Mesenchymal stem cell (in vitro differentiated cells and primary cell): ENCODE data around the gene CCDC28A.

ENCODE experiments used
- DNase-seq: peaks from one replicate; pipeline ENCODE4 v3.0.0-alpha.2; 2013
- H2AFZ ChIP-seq: one replicate; pipeline ENCODE4 v1.6.1; 2013; ENCODE audit warnings: low read depth, mild to moderate bottlenecking, control low read depth, inconsistent platforms, low read length, moderate library complexity
- H2AK5ac ChIP-seq: 2 replicates; pipeline ENCODE4 v1.6.1; 2013; ENCODE audit warnings: low read length, moderate library complexity, mild to moderate bottlenecking, inconsistent platforms; ENCODE audit not compliant: severe bottlenecking
- H2BK120ac ChIP-seq: one replicate; pipeline ENCODE4 v1.6.1; 2013; ENCODE audit warnings: low read depth, mild to moderate bottlenecking, inconsistent platforms, low read length, moderate library complexity
- H2BK12ac ChIP-seq, 2 experiments: one replicate each; pipeline ENCODE4 v1.6.1; 2013; ENCODE audit warnings: inconsistent platforms in 2 of 2, low read length in 2 of 2, mild to moderate bottlenecking in 2 of 2, moderate library complexity in 2 of 2, control low read depth in 1 of 2
- H2BK15ac ChIP-seq: one replicate; pipeline ENCODE4 v1.6.1; 2013; ENCODE audit warnings: mild to moderate bottlenecking, low read depth, inconsistent platforms; ENCODE audit not compliant: poor library complexity, severe bottlenecking
- H2BK5ac ChIP-seq: 2 replicates; pipeline ENCODE4 v1.6.1; 2013; ENCODE audit warnings: low read depth, mild to moderate bottlenecking, low read length, control low read depth, inconsistent platforms; ENCODE audit not compliant: poor library complexity, severe bottlenecking
- H3K14ac ChIP-seq, 2 experiments: one replicate each; pipeline ENCODE4 v1.6.1; 2013; ENCODE audit warnings: inconsistent platforms in 2 of 2, low read length in 2 of 2, control low read depth in 1 of 2, mild to moderate bottlenecking in 1 of 2, moderate library complexity in 1 of 2
- H3K18ac ChIP-seq, 2 experiments: one replicate each; pipeline ENCODE4 v1.6.1; 2013; ENCODE audit warnings: inconsistent platforms in 2 of 2, low read length in 2 of 2, control low read depth in 1 of 2, low read depth in 1 of 2, mild to moderate bottlenecking in 1 of 2
- H3K23ac ChIP-seq, 2 experiments: one replicate each; pipeline ENCODE4 v1.6.1; 2013; ENCODE audit warnings: inconsistent platforms in 2 of 2, low read length in 2 of 2, mild to moderate bottlenecking in 2 of 2, moderate library complexity in 2 of 2, control low read depth in 1 of 2
- H3K27ac ChIP-seq: 2 replicates; pipeline ENCODE4 v1.5.1; 2013; ENCODE audit warnings: mild to moderate bottlenecking, moderate library complexity, low read length, control low read depth, inconsistent platforms; ENCODE audit not compliant: poor library complexity, severe bottlenecking
- H3K27me3 ChIP-seq, 2 experiments: 2 replicates each; pipeline versions ENCODE4 v1.6.1 to v1.7.0; 2013; ENCODE audit warnings: low read length in 2 of 2, mild to moderate bottlenecking in 2 of 2, moderate library complexity in 2 of 2, control low read depth in 1 of 2, inconsistent platforms in 1 of 2; ENCODE audit not compliant: control insufficient read depth in 1 of 2, insufficient read depth in 1 of 2
- H3K36me3 ChIP-seq, 2 experiments: 2 replicates each; pipeline versions ENCODE4 v1.6.1 to v1.7.0; 2013; ENCODE audit warnings: low read length in 2 of 2, control low read depth in 1 of 2, inconsistent platforms in 1 of 2, low read depth in 1 of 2, mild to moderate bottlenecking in 1 of 2; ENCODE audit not compliant: insufficient read depth in 2 of 2, control insufficient read depth in 1 of 2
- H3K4ac ChIP-seq, 2 experiments: one replicate each; pipeline ENCODE4 v1.6.1; 2013; ENCODE audit warnings: inconsistent platforms in 2 of 2, low read length in 2 of 2, mild to moderate bottlenecking in 2 of 2, moderate library complexity in 2 of 2, control low read depth in 1 of 2, low read depth in 1 of 2
- H3K4me1 ChIP-seq: 2 replicates; pipeline ENCODE4 v1.6.1; 2013; ENCODE audit warnings: low read depth, low read length, control low read depth; ENCODE audit not compliant: control insufficient read depth, insufficient read depth
- H3K4me2 ChIP-seq: 2 replicates; pipeline ENCODE4 v1.6.1; 2013; ENCODE audit warnings: low read length, mild to moderate bottlenecking, inconsistent platforms; ENCODE audit not compliant: poor library complexity, severe bottlenecking
- H3K4me3 ChIP-seq, 2 experiments: 2 replicates each; pipeline versions ENCODE4 v1.5.1 to v1.7.0; 2013; ENCODE audit warnings: low read length in 2 of 2, mild to moderate bottlenecking in 2 of 2, control low read depth in 1 of 2, low read depth in 1 of 2; ENCODE audit not compliant: insufficient read depth in 1 of 2
- H3K79me1 ChIP-seq: replicated peaks from 2 replicates; pipeline ENCODE4 v1.6.1; 2013; ENCODE audit warnings: mild to moderate bottlenecking, control low read depth, low read length, inconsistent platforms; ENCODE audit not compliant: poor library complexity, severe bottlenecking
- H3K9ac ChIP-seq: 2 replicates; pipeline ENCODE4 v1.7.0; 2013; ENCODE audit warnings: mild to moderate bottlenecking, low read length, moderate library complexity
- H3K9me3 ChIP-seq: 2 replicates; pipeline ENCODE4 v1.7.0; 2013; ENCODE audit warnings: mild to moderate bottlenecking, low read length; ENCODE audit not compliant: control insufficient read depth
- H4K8ac ChIP-seq: one replicate; pipeline ENCODE4 v1.6.1; 2013; ENCODE audit warnings: inconsistent platforms, mild to moderate bottlenecking, low read length, moderate library complexity
- H4K91ac ChIP-seq: one replicate; pipeline ENCODE4 v1.6.1; 2013; ENCODE audit warnings: mild to moderate bottlenecking, low read length, inconsistent platforms
- WGBS: methylation state at CpG from one replicate; pipeline ENCODE4 v1.1.7; 2013; ENCODE audit warnings: mixed read lengths; 5-methylcytosine and 5-hydroxymethylcytosine counted together

Gene CCDC28A

DNA sequence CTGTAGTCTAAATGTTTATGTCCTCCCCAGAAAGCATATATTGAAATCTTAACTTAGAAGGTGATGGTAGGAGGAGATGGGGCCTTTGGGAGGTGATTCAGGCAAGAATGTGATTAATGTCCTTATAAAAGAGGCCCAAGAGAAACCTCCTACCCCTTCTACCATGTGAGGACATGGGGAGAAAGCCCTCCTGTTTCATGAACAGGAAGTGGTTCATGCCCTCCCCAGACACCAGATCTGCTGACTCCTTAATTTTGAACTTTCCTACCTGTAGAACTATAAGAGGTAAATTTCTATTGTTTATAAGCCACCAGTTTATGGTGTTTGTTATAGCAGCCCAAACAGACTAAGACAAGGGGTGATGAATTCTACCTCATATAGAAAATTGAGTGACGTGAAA lies 13.6 kb downstream of the CCDC28A start:
- no CpG with 5 or more reads among the region's 1 CpG for WGBS
- Histone ChIP-seq H2AK5ac (no peak overlapping the region), H2AFZ (no peak overlapping the region), H4K8ac (no peak overlapping the region), H2BK12ac (no peak overlapping the region), H3K4ac (no peak overlapping the region), H3K9me3 (no peaks in the 10 kb centered on the region), H2BK5ac (no peak overlapping the region), H3K9ac (no peak overlapping the region), H4K91ac (no peak overlapping the region), H3K14ac (no peak overlapping the region), H3K27me3 (no peaks in the 10 kb centered on the region), H3K4me1 (no peaks in the 10 kb centered on the region), H3K4me2 (no peak overlapping the region), H3K18ac (no peak overlapping the region), H2BK120ac (no peak overlapping the region), H3K27ac (no peak overlapping the region), H3K4me3 (no peak overlapping the region), H3K79me1 (no peaks in the 10 kb centered on the region), H2BK15ac (no peak overlapping the region), H3K23ac (no peak overlapping the region), H3K36me3 (peaks cover 0 to 55% of the 10 kb centered on the region in 2 experiments)
- DNase-seq = no peak

DNA sequence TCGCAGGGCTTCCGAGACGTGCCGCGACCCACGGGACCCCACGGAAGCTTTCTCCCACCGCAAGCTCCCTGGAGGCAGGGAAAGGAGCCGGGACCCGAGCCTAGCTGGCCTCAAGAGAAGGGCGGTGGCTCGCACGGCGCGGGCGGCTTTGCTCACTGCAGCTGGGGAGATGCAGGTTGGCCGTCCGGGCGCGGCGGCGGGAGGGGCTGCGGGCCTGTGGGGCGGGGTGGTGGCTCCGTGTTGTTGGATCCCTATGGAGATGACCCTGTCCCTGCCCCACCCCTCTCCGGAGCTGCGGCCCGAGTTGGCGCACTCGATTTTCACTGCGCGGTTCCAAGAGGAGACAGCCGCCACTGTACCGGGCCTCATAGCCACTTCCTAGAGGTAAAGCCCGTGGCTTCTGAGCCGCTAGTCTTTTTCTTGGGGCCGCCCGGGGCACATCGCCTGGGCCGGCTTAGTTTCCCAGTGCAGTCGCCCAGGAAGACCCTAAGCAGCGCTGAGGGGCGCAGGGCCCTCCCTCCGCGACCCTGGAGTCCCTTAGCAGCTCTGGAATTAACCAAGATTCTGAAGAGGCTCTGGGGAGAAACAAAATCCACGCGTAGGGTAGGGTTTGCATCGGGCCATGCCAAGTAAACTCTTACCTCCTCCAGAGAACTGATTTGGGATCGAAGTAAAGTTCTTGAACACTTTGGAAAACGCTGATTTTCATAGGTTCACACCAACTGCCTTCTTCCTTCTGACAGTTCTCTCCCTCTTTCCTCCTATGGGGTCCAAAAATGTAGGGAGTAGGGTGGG lies 22.4 kb downstream of the CCDC28A start, which contains the start of gene ECT2L:
Gene ECT2L, plus strand, starts transcription at position 279 of the 795 bp plus-strand sequence. CDS start 17,188 bp downstream, outside the sequence.
- Histone ChIP-seq H2BK15ac (peak within 1 kb of the TSS; percentile 52), H3K79me1 (no peaks in the 10 kb centered on the region), H2AFZ (peak within 1 kb of the TSS; percentile 68), H2AK5ac (no peak within 1 kb of the TSS), H2BK120ac (peak within 1 kb of the TSS; percentile 19), H3K14ac (peak within 1 kb of the TSS in 1 of 2 experiments; percentile 90), H3K18ac (peak within 1 kb of the TSS; percentile 54 to 78), H4K91ac (peak within 1 kb of the TSS; percentile 5), H3K4me1 (peaks cover 3% of the 10 kb centered on the region), H2BK5ac (no peak within 1 kb of the TSS), H3K4ac (peak within 1 kb of the TSS in 1 of 2 experiments; percentile 82), H3K27me3 (peaks cover 0 to 8% of the 10 kb centered on the region in 2 experiments), H3K4me3 (peak within 1 kb of the TSS; percentile 2 to 69), H3K36me3 (peaks cover 2 to 9% of the 10 kb centered on the region in 2 experiments), H2BK12ac (no peak within 1 kb of the TSS), H3K23ac (no peak within 1 kb of the TSS), H3K4me2 (no peak within 1 kb of the TSS), H3K9ac (peak within 1 kb of the TSS; percentile 90), H3K27ac (no peak within 1 kb of the TSS), H3K9me3 (no peaks in the 10 kb centered on the region), H4K8ac (peak within 1 kb of the TSS; percentile 20)
- peak; percentile 53 for DNase-seq
- WGBS = 24% methylated on average over 40 of the region's 50 CpGs

DNA sequence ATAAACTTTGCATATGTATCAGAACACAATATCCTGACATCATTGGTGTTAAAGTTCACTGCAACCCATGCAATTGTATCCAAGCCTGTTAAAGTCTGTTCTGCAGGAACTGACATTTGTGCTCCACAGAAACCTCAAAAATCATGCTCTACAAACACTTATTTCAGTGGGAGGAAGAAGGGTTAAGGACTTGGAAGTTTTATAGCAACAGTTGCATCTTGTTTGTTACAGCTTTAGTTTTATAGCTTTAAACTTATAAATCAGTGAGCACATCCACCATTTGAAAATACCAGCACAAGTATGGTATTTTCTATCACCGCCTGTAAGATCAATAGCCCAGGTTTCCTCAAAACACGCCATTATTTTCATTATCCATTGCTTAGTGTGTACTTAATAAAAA lies 23.2 kb downstream of the CCDC28A start:
- H3K4me3 ChIP-seq = peak overlapping the region in 1 of 2 experiments; percentile 69
- H3K14ac ChIP-seq = no peak overlapping the region
- H3K23ac ChIP-seq = no peak overlapping the region

DNA sequence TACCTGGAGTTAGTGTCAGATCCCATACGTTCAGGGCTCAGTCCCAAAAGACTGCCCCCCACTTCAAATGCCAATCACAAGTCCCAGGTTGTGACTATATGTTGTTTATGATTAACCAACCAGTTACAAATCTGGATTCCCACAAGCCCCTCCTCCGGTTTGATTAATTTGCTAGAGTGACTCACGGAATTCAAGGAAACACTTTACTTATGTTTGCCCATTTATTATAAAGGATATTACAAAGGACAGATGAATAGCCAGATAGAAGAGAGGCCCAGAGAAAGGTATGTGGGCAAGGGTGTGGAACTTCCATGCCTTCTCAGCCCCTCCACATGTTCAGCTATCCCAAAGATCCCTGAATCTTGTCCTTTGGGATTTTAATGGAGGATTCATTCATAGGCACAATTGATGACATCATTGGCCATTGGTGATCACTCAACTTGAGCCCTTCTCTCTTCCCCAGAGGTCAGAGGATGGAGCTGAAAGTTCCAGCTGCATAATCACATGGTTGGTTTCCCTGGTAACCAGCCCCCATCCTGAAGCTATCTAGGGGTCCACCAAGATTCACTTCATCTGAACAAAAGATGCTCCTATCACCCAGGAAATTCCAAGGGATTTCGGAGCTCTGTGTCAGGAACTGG lies 24.4 kb downstream of the CCDC28A start:
- peaks cover 3% of the 10 kb centered on the region for H3K4me1 ChIP-seq
- no peak overlapping the region for H2AFZ ChIP-seq
- no peak overlapping the region for H2BK12ac ChIP-seq
- no peak overlapping the region for H3K27ac ChIP-seq
- H2BK120ac ChIP-seq = no peak overlapping the region
- no peak overlapping the region for H3K4ac ChIP-seq
- no peak overlapping the region for H3K9ac ChIP-seq
- H2AK5ac ChIP-seq = no peak overlapping the region
- peaks cover 0 to 2% of the 10 kb centered on the region in 2 experiments for H3K36me3 ChIP-seq
- H3K14ac ChIP-seq = no peak overlapping the region
- no peak overlapping the region for H4K8ac ChIP-seq
- no peaks in the 10 kb centered on the region for H3K79me1 ChIP-seq
- H3K23ac ChIP-seq = no peak overlapping the region
- H3K18ac ChIP-seq = no peak overlapping the region
- WGBS = no CpG with 5 or more reads among the region's 4 CpGs
- H2BK5ac ChIP-seq = no peak overlapping the region
- H3K27me3 ChIP-seq = peaks cover 0 to 8% of the 10 kb centered on the region in 2 experiments
- H3K4me2 ChIP-seq = no peak overlapping the region
- no peak overlapping the region for H3K4me3 ChIP-seq
- H4K91ac ChIP-seq = no peak overlapping the region
- DNase-seq = no peak
- H2BK15ac ChIP-seq = no peak overlapping the region
- H3K9me3 ChIP-seq = no peaks in the 10 kb centered on the region

More for the DNA sequence above, 23.2 kb downstream of the CCDC28A start:
- no peaks in the 10 kb centered on the region for H3K9me3 ChIP-seq
- DNase-seq = no peak
- H4K91ac ChIP-seq = no peak overlapping the region
- no peak overlapping the region for H2BK15ac ChIP-seq
- peaks cover 3% of the 10 kb centered on the region for H3K4me1 ChIP-seq
- no peak overlapping the region for H3K4me2 ChIP-seq
- no CpG with 5 or more reads among the region's 2 CpGs for WGBS
- H3K79me1 ChIP-seq = no peaks in the 10 kb centered on the region
- no peak overlapping the region for H4K8ac ChIP-seq
- H3K4ac ChIP-seq = no peak overlapping the region
- H3K27ac ChIP-seq = no peak overlapping the region
- H2BK5ac ChIP-seq = no peak overlapping the region
- no peak overlapping the region for H2BK120ac ChIP-seq
- no peak overlapping the region for H2AK5ac ChIP-seq
- H2AFZ ChIP-seq = no peak overlapping the region
- peaks cover 1 to 2% of the 10 kb centered on the region in 2 experiments for H3K36me3 ChIP-seq
- H3K27me3 ChIP-seq = peaks cover 0 to 8% of the 10 kb centered on the region in 2 experiments
- H3K18ac ChIP-seq = no peak overlapping the region
- peak overlapping the region; percentile 90 for H3K9ac ChIP-seq
- no peak overlapping the region for H2BK12ac ChIP-seq
